Kasumi-1 (cell line): ENCODE data around the gene TBC1D20.
"Not testable (repeated sequence)": the region's sequence is repeated elsewhere in the genome, so short reads cannot be mapped to it uniquely, and the experiment has no call there.

ENCODE experiments used
- DNase-seq, 2 experiments: peaks; one replicate each; lab custom pipeline; 2025; lab: John Stamatoyannopoulos, UW

TBC1D20 gene

GRCh38 chr20:401682-402495, 60.4 kb downstream of the TBC1D20 start:
- DNase-seq = no peak

DNA sequence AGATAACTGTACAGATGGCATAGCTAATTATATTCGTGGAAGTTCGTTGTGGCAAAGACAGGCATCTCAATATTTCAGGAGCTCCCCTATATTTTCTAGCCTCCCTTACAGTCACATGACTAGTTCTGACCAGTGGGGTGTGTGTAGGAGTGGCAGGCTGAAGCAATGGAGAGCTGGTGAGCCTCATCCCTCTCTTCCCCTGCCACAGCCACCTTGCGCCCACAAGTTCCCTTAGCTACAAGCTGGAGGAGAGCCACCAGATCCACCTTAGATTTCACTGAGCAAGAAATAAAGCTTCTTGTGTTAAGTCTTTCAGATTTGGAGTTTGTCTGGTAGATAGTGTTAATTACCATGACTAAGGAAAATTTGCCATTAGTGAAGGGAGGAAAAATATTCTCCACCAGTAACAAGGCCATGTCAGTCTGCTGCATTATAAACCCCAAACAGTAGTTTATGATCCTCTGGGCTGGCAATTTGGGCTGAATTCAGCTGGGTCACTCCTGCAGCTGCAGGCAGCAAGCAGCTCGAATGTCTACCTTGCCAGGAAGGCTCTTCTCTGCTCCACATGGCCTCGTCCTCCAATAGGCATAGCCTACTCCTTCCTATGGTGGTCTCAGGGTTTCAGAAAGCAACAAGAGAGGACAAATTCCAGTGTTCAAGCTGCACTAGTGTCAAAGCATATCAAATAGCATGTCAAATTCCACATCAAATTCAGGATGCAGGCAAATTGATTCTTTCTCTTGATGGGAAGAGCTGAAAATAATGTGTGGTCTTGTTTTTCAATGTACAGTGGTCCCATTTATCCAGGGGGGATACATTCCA, 61.7 kb downstream of the TBC1D20 start:
- DNase-seq = peak in 1 of 2 experiments; percentile 5

DNA sequence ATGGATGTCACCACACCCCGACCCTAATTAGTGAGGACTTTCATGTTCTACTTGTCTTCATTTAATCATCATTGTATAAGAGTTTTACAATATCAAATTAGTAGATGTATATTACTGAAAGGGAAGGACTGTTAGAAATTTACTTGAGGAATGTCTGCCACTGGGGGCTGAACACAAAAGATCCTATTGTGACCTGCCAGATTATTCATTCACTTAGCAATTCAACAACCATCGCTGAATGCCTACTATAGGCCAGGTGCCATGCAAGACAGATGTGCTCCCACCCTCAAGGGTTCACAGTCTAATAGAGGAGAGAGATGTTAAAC, 62.2 kb downstream of the TBC1D20 start:
- no peak for DNase-seq

DNA sequence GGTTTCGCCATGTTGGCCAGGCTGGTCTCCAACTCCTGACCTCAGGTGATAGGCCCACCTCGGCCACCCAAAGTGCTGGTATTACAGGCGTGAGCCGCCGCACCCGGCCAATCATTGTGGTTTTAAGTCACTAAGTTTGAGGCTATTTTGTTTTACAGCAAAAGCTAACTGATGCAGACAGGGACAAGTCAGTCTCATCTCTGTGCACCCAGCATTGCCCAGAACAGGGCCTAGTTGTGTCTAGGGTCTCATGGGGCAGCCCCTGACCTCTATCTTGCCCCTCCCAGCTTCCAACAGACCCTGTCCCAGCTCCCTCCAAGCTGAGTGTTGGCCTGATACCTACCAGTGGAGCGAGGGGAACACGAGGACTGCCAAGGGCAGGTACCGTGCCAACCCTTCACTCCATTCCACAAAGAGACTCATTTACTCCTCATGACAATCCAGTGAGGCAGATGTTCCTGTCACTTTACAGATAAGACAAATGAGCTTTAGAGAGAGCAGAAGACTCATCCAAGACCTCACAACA, 63.1 kb downstream of the TBC1D20 start:
- no peak for DNase-seq

GRCh38 chr20:397432-398237, 64.7 kb downstream of the TBC1D20 start:
- DNase-seq = no peak

GRCh38 chr20:396619-397431, 65.5 kb downstream of the TBC1D20 start:
- DNase-seq = no peak

DNA sequence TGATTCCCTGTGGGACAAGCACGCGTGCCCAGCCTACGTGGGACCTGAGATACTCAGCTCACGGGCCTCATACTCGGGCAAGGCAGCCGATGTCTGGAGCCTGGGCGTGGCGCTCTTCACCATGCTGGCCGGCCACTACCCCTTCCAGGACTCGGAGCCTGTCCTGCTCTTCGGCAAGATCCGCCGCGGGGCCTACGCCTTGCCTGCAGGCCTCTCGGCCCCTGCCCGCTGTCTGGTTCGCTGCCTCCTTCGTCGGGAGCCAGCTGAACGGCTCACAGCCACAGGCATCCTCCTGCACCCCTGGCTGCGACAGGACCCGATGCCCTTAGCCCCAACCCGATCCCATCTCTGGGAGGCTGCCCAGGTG, 66.1 kb downstream of the TBC1D20 start:
- no peak for DNase-seq

- DNase-seq = not testable (repeated sequence)
These were observed 69.0 kb downstream of the TBC1D20 start for GRCh38 chr20:393296-393695.

- no peak for DNase-seq
These were observed 71.2 kb downstream of the TBC1D20 start for GRCh38 chr20:391041-391711.

DNA sequence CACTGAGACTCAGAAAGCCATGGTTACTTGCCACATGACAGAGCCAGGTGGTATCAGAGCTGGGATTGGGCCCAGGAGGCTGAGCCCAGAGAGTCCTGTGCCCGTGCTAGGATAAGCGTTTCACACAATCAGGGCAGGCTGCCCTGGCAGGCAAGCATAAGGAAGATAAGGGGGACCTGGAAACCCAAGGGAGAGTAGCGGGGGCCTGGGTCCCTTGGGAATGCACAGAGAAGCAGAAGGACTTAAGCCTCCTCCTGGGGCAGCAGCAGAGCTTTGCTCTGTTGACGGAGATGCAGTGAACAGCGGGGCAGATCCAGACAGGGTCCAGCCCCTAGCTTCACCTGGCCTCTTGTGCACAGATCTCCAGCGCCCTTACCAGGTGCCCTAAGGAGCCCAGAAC, 73.1 kb downstream of the TBC1D20 start:
- no peak for DNase-seq

DNA sequence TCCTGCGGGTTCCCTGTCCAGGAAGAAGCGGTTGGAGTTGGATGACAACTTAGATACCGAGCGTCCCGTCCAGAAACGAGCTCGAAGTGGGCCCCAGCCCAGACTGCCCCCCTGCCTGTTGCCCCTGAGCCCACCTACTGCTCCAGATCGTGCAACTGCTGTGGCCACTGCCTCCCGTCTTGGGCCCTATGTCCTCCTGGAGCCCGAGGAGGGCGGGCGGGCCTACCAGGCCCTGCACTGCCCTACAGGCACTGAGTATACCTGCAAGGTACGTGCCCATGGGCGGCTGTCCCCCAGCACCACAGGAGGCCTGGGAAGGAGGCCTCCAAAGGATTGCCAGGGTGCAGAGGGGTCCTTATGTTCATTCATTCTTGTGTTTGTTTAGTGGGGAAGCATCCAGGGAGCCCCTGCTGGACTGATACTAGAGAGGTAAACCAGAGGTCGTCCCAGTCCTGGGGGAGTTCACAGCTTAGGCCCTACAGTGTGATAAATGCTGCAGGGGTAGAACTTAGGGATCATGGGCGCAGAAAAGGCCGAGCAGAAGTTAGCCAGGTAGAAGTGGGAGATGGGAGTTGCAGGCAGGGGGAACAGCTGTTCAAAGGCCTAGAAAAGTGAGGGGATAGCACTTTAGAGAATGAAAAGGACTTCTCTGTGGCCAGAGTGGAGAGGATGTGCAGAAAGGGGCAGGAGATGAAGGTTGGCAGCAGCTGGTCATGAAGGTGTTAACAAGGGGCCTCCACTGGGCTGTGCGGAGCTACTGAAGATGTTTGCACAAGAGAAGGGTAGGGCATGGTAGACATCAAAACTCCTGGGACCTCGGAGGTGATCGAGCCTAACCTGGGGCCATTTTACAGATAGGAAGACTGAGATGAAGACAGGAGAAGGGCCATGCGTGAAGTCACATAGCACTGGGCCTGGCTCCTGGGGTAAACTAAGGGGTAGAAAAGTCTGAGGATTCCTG, 74.0 kb downstream of the TBC1D20 start:
- DNase-seq = no peak

DNA sequence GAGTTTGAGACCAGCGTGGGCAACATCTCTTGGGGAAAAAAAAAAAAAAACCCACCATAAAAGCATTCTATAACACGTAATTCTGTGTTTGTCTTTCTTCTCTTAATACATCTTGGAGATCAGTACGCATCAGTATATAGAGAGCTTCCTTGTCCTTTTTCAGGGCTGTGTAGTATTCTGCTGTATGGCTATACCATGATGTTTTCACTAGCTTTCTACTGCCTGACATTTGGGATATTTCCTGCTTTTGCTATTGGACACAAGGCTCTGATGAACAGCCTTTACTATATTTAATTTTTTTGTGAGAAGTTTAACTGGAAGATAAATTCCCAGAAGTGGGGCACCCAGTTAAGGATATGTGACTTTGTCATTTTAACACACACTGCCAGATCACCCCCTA, 74.8 kb downstream of the TBC1D20 start:
- DNase-seq = no peak

DNA sequence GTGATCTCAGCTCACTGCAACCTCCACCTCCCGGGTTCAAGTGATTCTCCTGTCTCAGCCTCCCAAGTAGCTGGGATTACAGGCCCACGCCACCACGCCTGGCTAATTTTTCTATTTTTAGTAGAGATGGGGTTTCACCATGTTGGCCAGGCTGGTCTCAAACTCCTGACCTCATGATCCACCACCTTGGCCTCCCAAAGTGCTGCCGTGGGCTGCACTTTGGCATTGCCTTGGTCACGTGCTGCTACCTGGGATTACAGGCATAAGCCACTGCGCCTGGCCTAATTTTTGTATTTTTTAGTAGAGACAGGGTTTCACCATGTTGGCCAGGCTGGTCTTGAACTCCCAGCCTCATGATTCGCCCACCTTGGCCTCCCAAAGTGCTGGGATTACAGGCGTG, 75.7 kb downstream of the TBC1D20 start:
- DNase-seq = not testable (repeated sequence)
